GM12878 (cell line): ENCODE data around the gene DIAPH1. TPM values are rescaled to one million over a fixed set of nuclear protein-coding genes. Genes with fewer than 3 reads are reported as not detected.

ENCODE experiments used
- ATAC-seq: fragments of 200-7000 bp; cut with Tn5 transposase; 3 replicates; pipeline ENCODE4 v1.9.1; 2020; ENCODE audit warnings: mild to moderate bottlenecking, moderate library complexity
- BruUV-seq: library from RNA; stranded (reverse); fragments of 400-500 nt; replicated peaks from 2 replicates; lab custom pipeline; 2021; lab: Mats Ljungman, UMichigan
- CTCF ChIA-PET: fragments of 300-600 bp; sonication (Branson Sonifier 250); formaldehyde crosslinking; extraction: SDS; loops from one replicate; lab custom pipeline; 2021; ENCODE audit warnings: inconsistent platforms; lab: Yijun Ruan, JAX
- POLR2A ChIA-PET: fragments of 350-600 bp; formaldehyde crosslinking; extraction: SDS; loops from one replicate; lab custom pipeline; 2021; ENCODE audit warnings: inconsistent platforms; lab: Charles Lee
- RAD21 ChIA-PET: fragments of 300-600 bp; sonication (Branson Sonifier 250); formaldehyde crosslinking; loops from one replicate; lab custom pipeline; 2023; ENCODE audit warnings: antibody characterized with exemption; ENCODE audit not compliant: unreplicated experiment; lab: Charles Lee
- SMC1A ChIA-PET: fragments of 300-600 bp; sonication (Branson Sonifier 250); formaldehyde crosslinking; loops from one replicate; lab custom pipeline; 2023; ENCODE audit not compliant: unreplicated experiment, uncharacterized antibody; lab: Charles Lee
- DNase-seq: peaks from one replicate; pipeline ENCODE4 v3.0.0-alpha.2; 2011; ENCODE audit warnings: low read depth, low spot score
- FAIRE-seq: peaks from 3 replicates; lab custom pipeline; 2011; peaks lifted over from hg19 to GRCh38; lab: Jason Lieb, UNC
- H2AFZ ChIP-seq: 2 replicates; pipeline ENCODE4 v1.6.0; 2011; ENCODE audit warnings: low read depth, low read length, control low read depth; ENCODE audit not compliant: control insufficient read depth
- H3K27ac ChIP-seq: 2 replicates; pipeline ENCODE4 v1.5.1; 2011; ENCODE audit warnings: control low read depth; ENCODE audit not compliant: control insufficient read depth, insufficient read depth
- H3K27me3 ChIP-seq, 2 experiments: replicated peaks in 1 of 2; 2 replicates each; pipeline versions ENCODE4 v1.6.0 to v1.6.1; 2011; ENCODE audit warnings: low read length in 1 of 2; ENCODE audit not compliant: control insufficient read depth in 2 of 2, insufficient read depth in 2 of 2
- H3K36me3 ChIP-seq, 2 experiments: 2 replicates each; pipeline ENCODE4 v1.5.1; 2011; ENCODE audit warnings: low read length in 1 of 2; ENCODE audit not compliant: control insufficient read depth in 2 of 2, insufficient read depth in 2 of 2
- H3K4me1 ChIP-seq: 2 replicates; pipeline ENCODE4 v1.6.1; 2011; ENCODE audit warnings: mild to moderate bottlenecking, low read length, moderate library complexity, mixed read lengths; ENCODE audit not compliant: control insufficient read depth, insufficient read depth
- H3K4me2 ChIP-seq: 2 replicates; pipeline ENCODE4 v1.6.0; 2011; ENCODE audit warnings: control low read depth; ENCODE audit not compliant: control insufficient read depth, insufficient read depth
- H3K4me3 ChIP-seq: fragments of 200-600 bp; sonication (generic); 2 replicates; pipeline ENCODE4 v1.5.1; 2016
- H3K79me2 ChIP-seq: 2 replicates; pipeline ENCODE4 v1.6.0; 2011; ENCODE audit warnings: low read length; ENCODE audit not compliant: control insufficient read depth, insufficient read depth
- H3K9ac ChIP-seq: 2 replicates; pipeline ENCODE4 v1.8.0; 2011; ENCODE audit warnings: low read length, control low read depth, mixed read lengths; ENCODE audit not compliant: control insufficient read depth, insufficient read depth
- H3K9me3 ChIP-seq: replicated peaks from 3 replicates; pipeline ENCODE4 v1.5.1; 2011; ENCODE audit warnings: mild to moderate bottlenecking, low read length; ENCODE audit not compliant: control insufficient read depth, insufficient read depth
- H4K20me1 ChIP-seq: 2 replicates; pipeline ENCODE4 v1.6.0; 2011; ENCODE audit not compliant: control insufficient read depth, insufficient read depth
- ATF7 ChIP-seq: fragments of 450-650 bp; IDR thresholded peaks from 2 replicates; pipeline ENCODE4 v1.6.1; 2016; ENCODE audit warnings: low read depth, mild to moderate bottlenecking
- BHLHE40 ChIP-seq, 2 experiments: fragments of 450-650 bp in 1 of 2; IDR thresholded peaks; 2 replicates each; pipeline ENCODE4 v1.6.1; 2011 to 2017; ENCODE audit warnings: low read depth in 2 of 2, borderline replicate concordance in 1 of 2, improper control_type of control experiment in 1 of 2, low read length in 1 of 2, mild to moderate bottlenecking in 1 of 2
- EP300 ChIP-seq, 2 experiments: fragments of 150-350 bp in 1 of 2; IDR thresholded peaks; 2 replicates each; pipeline ENCODE4 v1.6.1; 2011 to 2012; ENCODE audit warnings: low read depth in 2 of 2, low read length in 2 of 2, borderline replicate concordance in 1 of 2, improper control_type of control experiment in 1 of 2, inconsistent platforms in 1 of 2; ENCODE audit not compliant: control insufficient read depth in 1 of 2
- FOS ChIP-seq: IDR thresholded peaks from 3 replicates; pipeline ENCODE4 v1.6.1; 2011; ENCODE audit warnings: borderline replicate concordance; ENCODE audit not compliant: insufficient read length; ENCODE audit errors: extremely low read depth
- FOXM1 ChIP-seq: IDR thresholded peaks from 2 replicates; pipeline ENCODE4 v1.6.1; 2012; ENCODE audit warnings: low read depth, mild to moderate bottlenecking, inconsistent platforms, low read length, moderate library complexity
- LARP7 ChIP-seq: fragments of 450-650 bp; IDR thresholded peaks from 2 replicates; pipeline ENCODE4 v1.6.1; 2017; ENCODE audit warnings: mild to moderate bottlenecking
- NR2C1 ChIP-seq: fragments of 450-650 bp; IDR thresholded peaks from 2 replicates; pipeline ENCODE4 v1.6.1; 2017; ENCODE audit warnings: antibody characterized with exemption, mild to moderate bottlenecking, moderate library complexity
- NRF1 ChIP-seq: conservative IDR thresholded peaks from 2 replicates; pipeline ENCODE4 v1.6.1; 2011; ENCODE audit warnings: mild to moderate bottlenecking, low read depth, low read length, improper control_type of control experiment
- SPI1 ChIP-seq: IDR thresholded peaks from 2 replicates; pipeline ENCODE4 v1.6.1; 2011; ENCODE audit warnings: low read depth, mild to moderate bottlenecking, low read length, moderate library complexity, borderline replicate concordance; ENCODE audit not compliant: insufficient read depth
- SREBF2 ChIP-seq: IDR thresholded peaks from 2 replicates; pipeline ENCODE4 v1.6.1; 2012; ENCODE audit warnings: mild to moderate bottlenecking, low read length
- ZNF274 ChIP-seq: IDR thresholded peaks from one replicate; pipeline ENCODE4 v1.8.0; 2011; ENCODE audit not compliant: insufficient read length, insufficient read depth
- ZSCAN29 ChIP-seq: fragments of 450-650 bp; IDR thresholded peaks from 2 replicates; pipeline ENCODE4 v1.6.1; 2017; ENCODE audit warnings: mild to moderate bottlenecking, moderate library complexity
- WGBS: methylation state at CpG from one replicate; pipeline ENCODE4 v1.1.6; 2016; ENCODE audit warnings: low lambda C conversion rate; ENCODE audit not compliant: insufficient replicate concordance, insufficient coverage; ENCODE audit errors: missing lambda C conversion rate; 5-methylcytosine and 5-hydroxymethylcytosine counted together
- in situ Hi-C: fragments of 300-500 bp; cut with MboI; formaldehyde crosslinking; loops from 9 replicates; pipeline ENCODE4 v1.14.3; 2018; ENCODE audit warnings: mixed read lengths
- intact Hi-C: fragments of 100-400 bp; cut with micrococcal nuclease; formaldehyde crosslinking; loops from one replicate; pipeline ENCODE4 v1.14.2; 2022; ENCODE audit not compliant: unreplicated experiment
- polyA plus RNA-seq, 11 experiments: library from polyadenylated mRNA; depleted of rRNA in 4 of 11; unstranded in 6 of 11; stranded (reverse) in 5 of 11; fragments of >200 nt; fragmentation: Nextera tagmentation in 4 of 11; fragmentation: Illumina TruSeq in 1 of 11; extraction: Ambion mirVana in 4 of 11; extraction: Trizol in 1 of 11; gene quantifications; 1 replicate in 1 of 11; 2 replicates in 10 of 11; pipeline versions ENCODE4 v1.2.1 to v1.2.3, GENCODE V29; 2011 to 2016; ENCODE audit warnings: inconsistent platforms in 2 of 11, missing spikeins in 2 of 11, low read depth in 1 of 11
- total RNA-seq, 4 experiments: library from RNA; depleted of rRNA in 3 of 4; stranded (reverse); fragments of >200 nt in 3 of 4; fragmentation: Illumina TruSeq in 1 of 4; extraction: Trizol in 1 of 4; gene quantifications; 2 replicates each; pipeline versions ENCODE4 v1.2.1 to v1.2.3, GENCODE V29; 2013 to 2021
- TF ChIP-seq, protein P1 (sequence below): fragments of 450-650 bp; IDR thresholded peaks from 2 replicates; pipeline ENCODE4 v1.6.1; 2017; ENCODE audit warnings: borderline replicate concordance

DIAPH1 gene
- total and polyA plus RNA-seq, 10 of the 15 experiments (the other 5 are each of a cell fraction or from before 2014, with no cell fraction given): 37.8 to 168 (median 59.0) TPM

DNA sequence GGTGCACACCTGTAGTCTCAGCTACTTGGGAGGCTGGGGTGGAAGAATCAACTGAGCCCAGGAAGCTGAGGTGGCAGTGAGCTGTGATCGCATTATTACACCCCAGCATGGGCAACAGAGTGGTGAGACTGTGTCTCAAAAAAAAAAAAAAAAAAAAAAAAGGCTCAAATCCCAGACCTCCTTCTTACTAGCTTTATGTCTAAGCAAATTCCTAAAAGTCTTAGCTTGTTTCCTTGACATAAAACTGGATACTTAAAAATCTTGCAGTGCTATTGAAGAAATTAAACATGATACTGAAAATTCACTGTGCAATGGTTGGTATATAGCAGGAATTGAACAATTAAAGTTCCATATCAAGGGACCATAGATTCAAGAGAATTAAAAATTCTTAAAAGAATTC lies 84.9 kb downstream of the DIAPH1 start:
- intact Hi-C loops: no loop called here
- TF ChIP-seq NR2C1 (no peak), ZSCAN29 (no peak), BHLHE40 (IDR thresholded peaks at IDR 0.05; ENCODE audit: borderline replicate concordance in 1 of 2, low read depth in 2 of 2, low read length in 1 of 2) (no peak), EP300 (IDR thresholded peaks at IDR 0.05; ENCODE audit: borderline replicate concordance in 1 of 2, control insufficient read depth in 1 of 2, low read depth in 2 of 2, low read length in 2 of 2) (no peak)
- TF ChIP-seq, all 136 proteins: peak for 0
- DNase-seq (no peak), FAIRE-seq (no peak), ATAC-seq (no peak)
- ChIA-PET CTCF (interaction anchor here (1.0 to 3.0 kb wide), 9 partner anchors 10 to 164 kb away, joined by 3 to 9 read pairs (median 5); partner anchors contain the start of genes PCDHGA12, PCDHGB3 and PCDHGC3), SMC1A (interaction anchor here (0.9 to 1.6 kb wide), 4 partner anchors 12 to 113 kb away, joined by 3 to 7 read pairs (median 4); partner anchors contain the start of gene PCDHGA11), RAD21 (interaction anchor here (1.0 to 1.5 kb wide), 3 partner anchors 23 to 58 kb away, joined by 3 to 8 read pairs (median 7); partner anchors contain the start of gene PCDHGC3), POLR2A (interaction anchor here (0.6 to 1.2 kb wide), 3 partner anchors 12 to 45 kb away, joined by 3 to 5 read pairs (median 5); partner anchors contain the start of gene PCDHGC5)
- in situ Hi-C loops: no loop called here
- H3K4me1 ChIP-seq: peaks cover 24% of the 10 kb centered on the region
- WGBS: no CpG with 5 or more reads among the region's 1 CpG
- no peaks in the 10 kb centered on the region for H3K9me3 ChIP-seq
- peaks cover 4 to 24% of the 10 kb centered on the region in 2 experiments for H3K36me3 ChIP-seq
- H3K4me3 ChIP-seq: no peak overlapping the region
- no peaks in the 10 kb centered on the region for H3K27me3 ChIP-seq
- no peak overlapping the region for H3K9ac ChIP-seq
- no TSS peak for BruUV-seq
- no peak overlapping the region for H3K4me2 ChIP-seq
- no peaks in the 10 kb centered on the region for H4K20me1 ChIP-seq
- no peak overlapping the region for H2AFZ ChIP-seq
- H3K27ac ChIP-seq: no peak overlapping the region
- no peaks in the 10 kb centered on the region for H3K79me2 ChIP-seq

DNA sequence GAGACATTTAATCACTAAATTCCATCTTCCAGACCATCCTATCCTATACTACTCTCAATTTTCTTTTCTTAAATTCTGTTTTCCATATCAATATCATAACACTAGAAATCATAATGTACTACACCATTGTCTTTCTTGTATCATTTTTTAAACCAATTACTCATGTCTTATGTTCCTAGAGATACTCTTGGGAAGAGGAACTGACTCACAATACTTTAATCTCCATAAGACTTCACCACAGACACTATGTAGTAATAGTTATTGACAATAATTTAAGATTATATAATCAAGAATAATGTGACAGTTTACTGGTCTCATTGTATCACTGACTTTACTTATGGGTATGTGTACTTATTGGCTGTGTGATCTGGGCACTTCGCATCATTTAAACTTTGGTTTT lies 86.1 kb downstream of the DIAPH1 start:
- no peak overlapping the region for H3K4me3 ChIP-seq
- H3K79me2 ChIP-seq: no peaks in the 10 kb centered on the region
- H3K9ac ChIP-seq: no peak overlapping the region
- in situ Hi-C loops: no loop called here
- H4K20me1 ChIP-seq: no peaks in the 10 kb centered on the region
- H3K27ac ChIP-seq: no peak overlapping the region
- WGBS: 95% methylated on average over 1 of the region's 1 CpG
- ATAC-seq: no peak
- no peak for DNase-seq
- H3K4me1 ChIP-seq: peaks cover 30% of the 10 kb centered on the region
- no peak overlapping the region for H3K4me2 ChIP-seq
- ChIA-PET RAD21 (interaction anchor here (0.9 to 1.5 kb wide), 2 partner anchors 24 to 57 kb away, joined by 4 to 8 read pairs; partner anchors contain the start of gene PCDHGC3), POLR2A (no interaction called here), SMC1A (interaction anchor here (1.5 to 13.7 kb wide), 2 partner anchors 22 to 31 kb away, joined by 7 to 176 read pairs; no protein-coding TSS in a partner anchor), CTCF (interaction anchor here (0.7 to 2.2 kb wide), 5 partner anchors 11 to 57 kb away, joined by 3 to 9 read pairs (median 3); partner anchors contain the start of gene PCDHGC3)
- intact Hi-C loops: no loop called here
- H3K27me3 ChIP-seq: no peaks in the 10 kb centered on the region
- no peaks in the 10 kb centered on the region for H3K9me3 ChIP-seq
- no peak for FAIRE-seq
- H3K36me3 ChIP-seq: peaks cover 8 to 28% of the 10 kb centered on the region in 2 experiments
- BruUV-seq: no TSS peak
- H2AFZ ChIP-seq: no peak overlapping the region
- TF ChIP-seq FOS (no peak), LARP7 (no peak), FOXM1 (no peak), SREBF2 (no peak), ATF7 (no peak), SPI1 (no peak), NRF1 (no peak), ZNF274 (no peak)
- TF ChIP-seq, protein P1, sequence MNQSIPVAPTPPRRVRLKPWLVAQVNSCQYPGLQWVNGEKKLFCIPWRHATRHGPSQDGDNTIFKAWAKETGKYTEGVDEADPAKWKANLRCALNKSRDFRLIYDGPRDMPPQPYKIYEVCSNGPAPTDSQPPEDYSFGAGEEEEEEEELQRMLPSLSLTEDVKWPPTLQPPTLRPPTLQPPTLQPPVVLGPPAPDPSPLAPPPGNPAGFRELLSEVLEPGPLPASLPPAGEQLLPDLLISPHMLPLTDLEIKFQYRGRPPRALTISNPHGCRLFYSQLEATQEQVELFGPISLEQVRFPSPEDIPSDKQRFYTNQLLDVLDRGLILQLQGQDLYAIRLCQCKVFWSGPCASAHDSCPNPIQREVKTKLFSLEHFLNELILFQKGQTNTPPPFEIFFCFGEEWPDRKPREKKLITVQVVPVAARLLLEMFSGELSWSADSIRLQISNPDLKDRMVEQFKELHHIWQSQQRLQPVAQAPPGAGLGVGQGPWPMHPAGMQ: no peak
